Measurements from ENCODE around the gene PLA2G4B. TPM values are rescaled to one million over a fixed set of nuclear protein-coding genes. Genes with fewer than 3 reads are reported as not detected.

Gene PLA2G4B
- total RNA-seq, 2 donors from 2014 or later = 8.3 to 9.4 TPM

DNA sequence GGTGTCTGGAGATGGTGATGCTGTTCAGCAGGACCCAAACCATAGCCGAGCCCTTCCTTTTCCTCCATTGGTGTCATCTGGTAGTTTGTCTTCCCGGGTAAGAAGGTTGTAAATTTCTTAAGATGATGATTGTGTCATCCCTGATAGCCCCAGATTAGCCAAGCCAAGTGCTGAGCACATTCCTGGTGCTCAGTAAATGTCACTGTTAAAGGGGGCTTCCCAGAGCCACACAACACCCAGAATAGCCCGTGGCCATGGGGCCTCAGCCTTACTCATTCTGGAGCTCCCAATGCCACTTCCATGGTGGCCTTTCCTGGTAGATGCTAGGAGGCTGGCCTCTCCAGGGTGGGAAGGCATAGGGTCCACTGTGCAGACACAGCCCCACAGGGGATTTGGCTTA, 4.6 kb upstream of the PLA2G4B start:
- Mint-ChIP-seq H3K9me3 (no peaks in the 10 kb centered on the region), H3K27ac (peak overlapping the region in 1 of 2 donors; percentile 8), H3K36me3 (no peaks in the 10 kb centered on the region)
- no peak for ATAC-seq
- DNase-seq (ENCODE audit: low spot score in 2 of 2) = no peak

DNA sequence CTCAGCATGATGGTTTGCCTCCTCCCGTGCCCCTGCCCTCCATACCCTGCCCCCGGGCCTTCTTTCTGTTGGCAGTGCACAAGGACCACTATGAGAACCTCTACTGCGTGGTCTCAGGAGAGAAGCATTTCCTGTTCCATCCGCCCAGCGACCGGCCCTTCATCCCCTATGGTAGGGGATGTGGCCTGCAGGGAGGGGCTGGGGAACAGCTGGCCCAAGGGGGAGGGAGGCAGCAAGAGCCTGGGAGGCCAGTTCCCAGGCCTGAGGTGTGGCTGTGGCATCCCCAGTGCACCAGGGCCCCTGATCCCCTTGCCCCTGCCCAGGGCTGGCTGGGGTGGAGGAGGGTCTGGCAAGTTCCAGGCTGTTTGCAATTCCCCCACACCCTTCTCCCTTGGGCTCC, 2.6 kb upstream of the PLA2G4B start:
- H3K36me3 Mint-ChIP-seq = no peaks in the 10 kb centered on the region
- H3K27ac Mint-ChIP-seq = peak overlapping the region in 1 of 2 donors; percentile 47
- H3K9me3 Mint-ChIP-seq = no peaks in the 10 kb centered on the region
- ATAC-seq (no peak), DNase-seq (ENCODE audit: low spot score in 2 of 2) (no peak)

DNA sequence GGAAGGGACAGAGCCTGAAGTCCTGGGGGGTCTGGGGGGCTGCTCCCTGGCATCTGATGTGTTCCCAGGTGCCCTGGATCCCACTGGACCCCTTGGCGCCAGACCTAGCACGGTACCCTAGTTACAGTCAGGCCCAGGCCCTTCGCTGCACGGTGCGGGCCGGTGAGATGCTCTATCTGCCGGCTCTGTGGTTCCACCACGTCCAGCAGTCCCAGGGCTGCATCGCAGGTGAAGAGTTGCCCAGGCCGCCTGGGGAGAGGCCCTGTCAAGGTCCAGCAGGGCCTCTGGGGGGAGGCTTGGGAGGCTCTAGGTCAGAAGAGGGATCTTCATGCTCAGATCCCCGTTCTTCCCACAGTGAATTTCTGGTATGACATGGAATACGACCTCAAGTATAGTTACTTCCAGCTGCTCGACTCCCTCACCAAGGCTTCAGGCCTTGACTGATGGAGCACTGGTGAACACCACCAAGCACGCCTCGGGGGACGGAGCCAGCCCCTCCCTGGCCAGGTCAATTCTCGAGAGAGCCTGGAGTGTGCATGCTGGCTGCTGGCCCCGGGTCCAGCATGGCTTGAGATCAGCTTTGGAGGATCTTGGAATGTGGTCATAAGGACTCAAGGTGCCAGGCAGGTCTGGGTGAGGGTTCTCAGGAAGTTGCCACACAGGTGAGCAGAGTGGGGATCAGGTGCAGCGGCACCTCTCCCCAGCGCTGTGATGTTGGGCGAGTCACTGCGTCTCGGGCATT, 1.8 kb upstream of the PLA2G4B start:
- H3K9me3 Mint-ChIP-seq = no peaks in the 10 kb centered on the region
- no peak for ATAC-seq

DNA sequence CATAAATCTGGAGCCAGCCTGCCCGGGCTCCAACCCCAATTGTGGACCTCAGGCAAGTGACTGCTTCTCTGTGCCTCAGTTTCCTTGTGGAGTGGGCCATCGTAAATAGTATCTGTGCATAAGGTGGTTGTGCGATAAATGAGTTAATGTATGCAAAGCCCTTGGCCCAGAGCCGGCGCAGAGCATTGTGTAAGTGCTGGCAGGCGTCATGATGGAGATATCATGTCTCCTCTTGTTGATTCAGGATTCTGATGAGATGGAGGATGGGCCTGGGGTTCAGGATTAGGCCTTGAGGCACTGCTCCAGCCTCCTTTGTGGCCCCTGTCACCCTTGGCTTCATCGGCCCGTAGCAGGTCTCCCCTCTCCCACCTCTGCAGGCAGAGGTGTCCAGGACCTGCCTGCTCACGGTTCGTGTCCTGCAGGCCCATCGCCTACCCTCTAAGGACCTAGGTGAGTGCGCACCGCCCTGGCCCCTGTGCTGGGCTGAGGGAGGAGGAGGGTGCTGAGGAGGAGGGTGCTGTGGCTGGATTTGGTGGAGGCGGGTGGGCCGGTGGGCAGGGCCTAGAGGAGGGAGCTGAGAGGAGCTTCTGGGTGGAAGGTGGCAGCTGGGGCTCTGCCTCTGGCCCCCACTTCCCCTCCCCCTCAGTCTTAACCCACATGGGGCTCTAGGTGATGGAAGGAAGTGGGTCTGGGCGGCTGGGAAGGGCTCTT, 1.3 kb downstream of the PLA2G4B start:
- DNase-seq (ENCODE audit: low spot score in 2 of 2) (no peak), ATAC-seq (no peak)
- Mint-ChIP-seq H3K36me3 (no peaks in the 10 kb centered on the region), H3K27ac (peak overlapping the region in 1 of 2 donors; percentile 14), H3K9me3 (no peaks in the 10 kb centered on the region)

More for the DNA sequence above, 1.8 kb upstream of the PLA2G4B start:
- H3K27ac Mint-ChIP-seq = peak overlapping the region in 1 of 2 donors; percentile 75
- no peaks in the 10 kb centered on the region for H3K36me3 Mint-ChIP-seq
- DNase-seq (ENCODE audit: low spot score in 2 of 2) = no peak

DNA sequence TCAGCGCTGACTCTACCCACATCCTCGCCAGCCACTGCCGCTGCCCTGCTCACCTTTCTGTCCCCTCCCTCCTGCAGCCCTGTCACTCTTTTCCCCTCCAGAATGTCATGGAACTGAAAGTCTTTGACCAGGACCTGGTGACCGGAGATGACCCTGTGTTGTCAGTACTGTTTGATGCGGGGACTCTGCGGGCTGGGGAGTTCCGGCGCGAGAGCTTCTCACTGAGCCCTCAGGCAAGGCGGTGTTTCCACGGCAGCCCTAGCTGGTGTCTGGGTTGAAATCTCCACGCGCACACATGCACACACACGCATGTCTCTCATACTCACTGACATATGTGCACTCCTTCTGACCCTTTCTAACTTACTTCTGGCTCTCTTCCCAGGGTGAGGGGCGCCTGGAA, 2.0 kb downstream of the PLA2G4B start:
- no peaks in the 10 kb centered on the region for H3K36me3 Mint-ChIP-seq
- H3K9me3 Mint-ChIP-seq = no peaks in the 10 kb centered on the region
- ATAC-seq (no peak), DNase-seq (ENCODE audit: low spot score in 2 of 2) (no peak)
- peak overlapping the region in 1 of 2 donors; percentile 23 for H3K27ac Mint-ChIP-seq

DNA sequence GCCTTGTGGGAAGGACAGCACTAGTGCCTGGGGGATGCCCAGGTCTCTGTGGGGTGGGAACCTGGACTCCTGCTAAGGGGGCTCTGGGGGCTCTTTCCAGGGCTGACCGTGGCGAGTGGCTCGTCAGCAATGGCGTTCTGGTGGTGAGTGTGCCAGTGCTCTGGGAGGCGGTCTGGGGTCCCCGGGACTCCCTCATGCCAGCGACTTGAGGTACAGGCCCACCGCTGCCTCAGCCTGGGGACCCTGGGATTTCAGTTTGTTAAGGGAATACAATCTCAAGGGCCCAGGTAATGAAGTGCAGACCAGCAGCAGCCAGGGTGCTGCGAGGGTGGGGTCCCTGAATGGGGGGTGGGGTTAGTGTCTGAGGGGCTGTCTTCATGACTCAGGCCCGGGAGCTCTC, 2.5 kb downstream of the PLA2G4B start:
- Mint-ChIP-seq H3K9me3 (no peaks in the 10 kb centered on the region), H3K36me3 (no peaks in the 10 kb centered on the region), H3K27ac (peak overlapping the region in 1 of 2 donors; percentile 23)
- no peak for DNase-seq (ENCODE audit: low spot score in 2 of 2)
- no peak for ATAC-seq

DNA sequence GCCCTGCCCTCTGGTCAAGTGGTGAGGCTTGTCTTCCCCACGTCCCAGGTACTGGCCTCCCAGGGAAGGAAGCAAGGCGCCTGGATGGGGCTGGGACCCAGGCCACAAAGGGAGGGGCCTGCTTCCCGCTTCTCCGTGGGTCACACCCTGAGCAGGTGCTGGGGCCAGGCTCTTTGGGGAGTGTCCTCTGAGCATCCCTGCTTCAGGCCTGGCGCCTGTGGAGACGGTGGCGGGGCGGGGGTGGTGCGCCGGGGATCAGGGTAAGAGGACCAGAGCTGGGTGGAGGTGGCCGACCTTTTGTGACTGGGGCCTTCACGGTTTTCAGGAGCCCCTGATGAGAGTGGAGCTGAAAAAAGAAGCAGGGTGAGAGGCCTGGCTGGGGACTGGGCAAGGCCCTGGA, 3.6 kb downstream of the PLA2G4B start:
- Mint-ChIP-seq H3K27ac (no peak overlapping the region), H3K9me3 (no peaks in the 10 kb centered on the region), H3K36me3 (no peaks in the 10 kb centered on the region)
- DNase-seq (ENCODE audit: low spot score in 2 of 2) (no peak), ATAC-seq (no peak)

DNA sequence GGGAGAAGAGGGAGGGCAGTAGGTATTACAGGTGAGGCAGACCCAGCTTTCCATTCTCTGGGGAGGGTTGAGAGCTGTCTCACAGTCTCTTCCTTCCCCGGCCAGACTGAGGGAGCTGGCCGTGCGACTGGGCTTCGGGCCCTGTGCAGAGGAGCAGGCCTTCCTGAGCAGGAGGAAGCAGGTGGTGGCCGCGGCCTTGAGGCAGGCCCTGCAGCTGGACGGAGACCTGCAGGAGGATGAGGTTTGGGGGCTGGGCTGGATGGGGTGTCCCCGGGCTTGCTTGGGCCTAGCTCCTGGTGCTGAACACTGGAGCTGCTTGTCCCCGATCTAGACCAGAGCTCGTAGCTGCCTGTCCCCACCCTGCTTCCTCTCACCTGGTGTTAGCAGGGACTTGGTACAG, 4.9 kb downstream of the PLA2G4B start:
- ATAC-seq (no peak), DNase-seq (ENCODE audit: low spot score in 2 of 2) (no peak)
- H3K27ac Mint-ChIP-seq = peak overlapping the region; percentile 27 to 44
- no peaks in the 10 kb centered on the region for H3K9me3 Mint-ChIP-seq
- H3K36me3 Mint-ChIP-seq = no peaks in the 10 kb centered on the region

DNA sequence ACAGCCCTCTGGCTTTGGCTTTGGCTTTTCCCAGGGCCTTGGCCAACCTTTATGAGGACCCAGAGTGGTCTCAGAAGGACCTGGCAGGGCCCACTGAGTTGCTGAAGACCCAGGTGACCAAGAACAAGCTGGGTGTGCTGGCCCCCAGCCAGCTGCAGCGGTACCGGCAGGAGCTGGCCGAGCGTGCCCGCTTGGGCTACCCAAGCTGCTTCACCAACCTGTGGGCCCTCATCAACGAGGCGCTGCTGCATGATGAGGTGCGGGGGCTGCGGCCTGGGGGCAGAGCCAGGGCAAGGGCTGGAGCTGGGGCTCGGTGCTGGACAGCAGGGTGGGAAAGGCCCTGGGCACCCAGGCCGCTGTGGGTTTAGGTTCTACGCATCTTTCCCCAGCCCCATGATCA, 6.2 kb downstream of the PLA2G4B start:
- no peaks in the 10 kb centered on the region for H3K36me3 Mint-ChIP-seq
- peak overlapping the region in 1 of 2 donors; percentile 80 for H3K27ac Mint-ChIP-seq
- no peak for DNase-seq (ENCODE audit: low spot score in 2 of 2)
- no peaks in the 10 kb centered on the region for H3K9me3 Mint-ChIP-seq
- no peak for ATAC-seq

DNA sequence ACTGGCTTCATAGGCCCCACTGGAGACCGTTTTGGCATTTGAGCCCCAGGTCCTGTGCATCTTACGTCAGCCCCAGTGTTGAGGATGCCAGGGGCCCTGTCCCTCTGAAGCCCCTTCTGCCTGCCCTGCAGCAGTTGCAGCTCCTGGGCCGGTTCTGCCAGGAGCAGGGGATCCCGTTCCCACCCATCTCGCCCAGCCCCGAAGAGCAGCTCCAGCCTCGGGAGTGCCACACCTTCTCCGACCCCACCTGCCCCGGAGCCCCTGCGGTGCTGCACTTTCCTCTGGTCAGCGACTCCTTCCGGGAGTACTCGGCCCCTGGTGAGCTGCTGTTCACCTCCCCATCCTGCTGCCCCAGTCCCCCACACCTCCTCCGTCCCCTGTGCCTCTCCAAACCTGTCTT, 8.6 kb downstream of the PLA2G4B start:
- no peaks in the 10 kb centered on the region for H3K36me3 Mint-ChIP-seq
- no peak for DNase-seq (ENCODE audit: low spot score in 2 of 2)
- no peak for ATAC-seq
- H3K9me3 Mint-ChIP-seq = no peaks in the 10 kb centered on the region
- H3K27ac Mint-ChIP-seq = peak overlapping the region in 1 of 2 donors; percentile 68

DNA sequence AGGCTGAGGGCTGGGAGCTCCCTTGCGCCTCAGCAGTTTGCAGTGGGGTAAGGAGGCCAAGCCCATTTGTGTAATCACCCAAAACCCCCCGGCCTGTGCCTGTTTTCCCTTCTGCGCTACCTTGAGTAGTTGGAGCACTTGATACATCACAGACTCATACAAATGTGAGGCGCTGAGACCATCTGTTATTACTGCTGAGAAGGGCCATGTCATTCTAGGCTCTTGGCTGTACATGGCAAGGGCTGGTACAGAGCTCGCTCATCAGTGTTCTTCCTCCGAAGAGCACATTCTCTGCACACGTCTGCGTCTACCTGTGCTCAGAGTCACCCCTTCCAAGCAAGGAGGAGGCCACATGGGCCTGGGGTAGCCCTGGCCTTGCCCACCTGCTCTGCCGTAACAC, 9.3 kb downstream of the PLA2G4B start:
- H3K36me3 Mint-ChIP-seq = no peaks in the 10 kb centered on the region
- DNase-seq (ENCODE audit: low spot score in 2 of 2) = no peak
- no peaks in the 10 kb centered on the region for H3K9me3 Mint-ChIP-seq
- no peak for ATAC-seq
- peak overlapping the region; percentile 36 to 68 for H3K27ac Mint-ChIP-seq

DNA sequence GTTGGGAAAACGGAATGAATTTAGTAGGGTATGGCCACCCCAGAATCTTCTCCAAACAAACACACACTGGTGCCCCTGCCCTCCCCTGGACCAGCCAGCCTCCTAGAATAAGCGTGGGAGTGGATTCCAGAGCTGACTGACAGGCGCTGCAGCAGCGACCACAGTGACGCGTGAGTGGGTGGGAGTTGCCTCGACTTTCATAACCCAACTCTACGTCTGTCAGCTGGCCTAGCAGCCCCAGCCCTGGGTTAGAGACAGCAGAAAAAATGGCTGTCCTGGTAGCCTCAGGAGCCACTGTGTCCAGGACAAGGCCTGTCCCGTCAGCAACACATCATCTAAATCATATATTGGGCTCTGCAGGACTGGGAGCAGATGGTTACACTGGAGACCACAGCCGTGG, 10.0 kb downstream of the PLA2G4B start:
- Mint-ChIP-seq H3K36me3 (no peaks in the 10 kb centered on the region), H3K9me3 (no peaks in the 10 kb centered on the region), H3K27ac (peak overlapping the region in 1 of 2 donors; percentile 0)
- DNase-seq (ENCODE audit: low spot score in 2 of 2) (no peak), ATAC-seq (peak; percentile 43 to 68)

DNA sequence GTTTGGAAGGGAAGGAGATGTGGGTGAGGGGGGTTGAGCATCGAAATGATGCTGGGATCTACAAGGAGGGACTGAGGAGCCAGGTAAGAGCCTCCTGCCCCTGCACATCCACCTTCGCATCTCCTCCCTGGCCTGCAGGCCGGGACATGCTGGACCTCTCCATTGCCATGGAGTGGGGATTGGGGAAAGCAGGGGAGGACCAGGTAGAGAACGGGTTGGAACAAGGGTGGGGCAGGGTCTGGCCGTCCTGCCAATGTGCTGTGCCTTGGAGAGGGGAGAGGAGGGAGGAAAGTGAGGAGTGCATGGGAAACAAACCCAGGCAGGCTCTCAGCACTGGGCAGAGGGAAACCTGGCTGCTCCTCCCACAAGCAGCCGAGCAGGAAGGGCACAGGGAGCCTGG, 10.6 kb downstream of the PLA2G4B start:
- ATAC-seq (no peak), DNase-seq (ENCODE audit: low spot score in 2 of 2) (no peak)
- Mint-ChIP-seq H3K9me3 (no peaks in the 10 kb centered on the region), H3K36me3 (no peaks in the 10 kb centered on the region), H3K27ac (peak overlapping the region in 1 of 2 donors; percentile 0)

DNA sequence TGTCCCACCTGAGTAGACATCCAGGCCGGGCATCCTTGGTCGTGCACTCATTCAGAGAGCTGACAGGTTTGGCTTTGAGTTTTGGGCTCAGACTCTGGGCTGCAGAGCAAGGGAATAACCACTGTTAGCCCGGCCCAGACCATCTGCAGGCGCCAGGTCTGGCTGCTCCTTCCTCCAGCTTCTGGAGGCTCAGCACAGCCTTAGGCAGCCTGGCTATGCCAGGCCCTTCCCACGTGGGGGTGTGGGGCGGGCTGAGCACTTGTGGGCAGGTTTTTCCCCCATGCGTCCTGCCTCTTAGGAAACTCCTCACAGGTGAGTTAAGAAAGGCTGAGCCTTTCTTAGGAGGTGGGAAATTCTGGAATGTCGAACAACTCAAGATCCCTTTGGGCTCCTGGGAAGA, 11.2 kb downstream of the PLA2G4B start:
- Mint-ChIP-seq H3K9me3 (no peaks in the 10 kb centered on the region), H3K27ac (peak overlapping the region in 1 of 2 donors; percentile 0), H3K36me3 (no peaks in the 10 kb centered on the region)
- ATAC-seq = no peak
- DNase-seq (ENCODE audit: low spot score in 2 of 2) = no peak

DNA sequence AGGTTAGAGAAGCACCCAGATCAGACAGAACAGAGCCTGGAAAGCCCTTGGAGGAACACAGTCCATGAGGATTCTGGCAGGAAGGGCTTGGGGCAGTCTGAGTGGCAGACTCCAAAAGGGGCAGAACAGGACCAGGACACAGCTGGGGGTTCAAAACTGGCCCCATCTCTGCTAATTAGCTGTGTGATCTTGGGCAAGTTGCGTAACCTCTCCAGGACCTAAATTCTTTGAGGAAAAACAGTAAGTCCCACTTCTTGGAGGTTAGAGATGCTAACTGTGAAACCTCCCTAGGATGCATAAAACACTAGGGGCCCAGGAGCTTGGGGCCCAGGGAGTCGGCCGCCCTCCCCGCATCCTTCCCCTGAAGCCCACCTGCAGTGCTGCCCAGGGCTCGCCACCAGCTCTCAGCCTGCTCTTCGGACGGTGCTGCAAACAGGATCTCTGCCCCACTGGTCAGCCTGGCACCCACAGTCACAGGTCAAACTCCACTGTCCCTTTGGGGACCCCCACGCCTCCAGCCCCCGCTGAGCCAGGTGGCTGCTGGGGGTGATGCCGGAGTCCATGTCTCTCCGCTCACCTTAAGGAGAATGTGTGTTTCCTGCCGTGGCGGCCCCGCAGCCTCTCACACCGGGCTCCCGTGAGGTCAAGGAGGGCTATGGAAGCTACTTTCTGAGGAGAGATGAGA, 12.0 kb downstream of the PLA2G4B start:
- Mint-ChIP-seq H3K27ac (no peak overlapping the region), H3K9me3 (no peaks in the 10 kb centered on the region), H3K36me3 (no peaks in the 10 kb centered on the region)
- no peak for DNase-seq (ENCODE audit: low spot score in 2 of 2)
- no peak for ATAC-seq

DNA sequence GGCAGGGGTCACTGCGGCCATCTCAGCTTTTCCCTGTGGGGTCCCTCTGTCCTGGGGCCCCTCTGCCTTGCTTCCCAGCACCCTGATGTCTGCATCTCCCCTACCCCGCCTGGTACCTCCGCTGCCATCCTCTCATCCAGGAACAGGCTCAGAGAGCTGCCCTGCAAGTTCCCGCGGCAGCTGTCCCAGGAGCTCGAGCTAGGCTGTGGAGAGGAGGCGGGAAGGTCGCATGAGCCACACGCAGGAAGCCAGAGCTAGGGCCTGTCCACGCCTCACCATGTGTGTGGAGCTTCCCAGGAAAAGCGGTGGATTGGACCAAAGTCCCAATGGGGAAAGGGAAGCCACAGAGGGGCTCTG, 12.5 kb downstream of the PLA2G4B start:
- Mint-ChIP-seq H3K36me3 (no peaks in the 10 kb centered on the region), H3K9me3 (no peaks in the 10 kb centered on the region), H3K27ac (no peak overlapping the region)
- ATAC-seq (no peak), DNase-seq (ENCODE audit: low spot score in 2 of 2) (no peak)

DNA sequence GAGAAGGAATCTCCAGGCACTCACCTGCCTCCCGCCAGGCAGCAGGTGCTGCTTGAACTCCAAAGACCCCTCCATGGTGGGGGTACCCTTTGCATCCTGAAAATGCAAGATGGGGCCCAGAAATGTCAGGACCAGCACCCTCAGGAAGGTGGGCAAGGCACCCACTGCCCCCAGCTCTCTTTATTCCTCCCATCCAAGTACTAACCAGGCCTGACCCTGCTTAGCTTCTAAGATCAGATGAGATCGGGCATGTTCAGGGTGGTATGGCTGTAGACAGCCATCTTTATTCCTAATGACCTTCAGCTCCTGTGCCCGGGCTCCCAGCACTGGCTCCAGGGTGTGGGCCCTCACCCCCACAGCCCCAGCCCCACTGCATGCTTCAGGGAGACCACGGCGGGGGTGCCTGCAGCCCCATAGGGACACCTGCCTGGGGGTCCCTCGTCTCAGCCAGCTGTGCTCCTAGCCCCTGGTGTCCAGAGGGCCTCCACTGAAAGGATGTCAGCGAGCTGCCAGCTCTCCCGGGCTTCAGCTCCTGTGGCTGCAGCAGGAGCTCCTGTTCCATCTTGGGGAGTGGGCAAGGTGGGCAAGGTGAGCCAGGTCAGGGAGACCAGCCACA, 13.2 kb downstream of the PLA2G4B start:
- Mint-ChIP-seq H3K36me3 (no peaks in the 10 kb centered on the region), H3K9me3 (no peaks in the 10 kb centered on the region), H3K27ac (no peak overlapping the region)
- ATAC-seq = no peak
- DNase-seq (ENCODE audit: low spot score in 2 of 2) = no peak
